Large intestine (tissue), 3 donors: ENCODE measurements around the gene TCFL5. TPM values are rescaled to one million over a fixed set of nuclear protein-coding genes. Genes with fewer than 3 reads are reported as not detected.
A peak's percentile ranks its signal among the peaks of the same experiment; 100 is the strongest.

ENCODE experiments used
- DNase-seq, 2 donors: peaks; one replicate each; pipeline versions ENCODE4 v3.0.0 to v3.0.0-alpha.2; 2013
- H3K27ac ChIP-seq: one replicate; pipeline ENCODE4 v1.5.1; 2013; ENCODE audit warnings: low read length
- H3K27me3 ChIP-seq: 2 replicates; pipeline ENCODE4 v1.6.1; 2013; ENCODE audit warnings: low read length; ENCODE audit not compliant: control insufficient read depth, insufficient read depth
- H3K36me3 ChIP-seq: 2 replicates; pipeline ENCODE4 v1.6.1; 2013; ENCODE audit warnings: low read length; ENCODE audit not compliant: control insufficient read depth, insufficient read depth
- H3K4me1 ChIP-seq: one replicate; pipeline ENCODE4 v1.6.1; 2013; ENCODE audit warnings: low read length; ENCODE audit not compliant: control insufficient read depth, insufficient read depth
- H3K4me3 ChIP-seq: one replicate; pipeline ENCODE4 v1.5.1; 2013; ENCODE audit warnings: low read length
- H3K9me3 ChIP-seq: one replicate; pipeline ENCODE4 v1.6.1; 2013; ENCODE audit warnings: mild to moderate bottlenecking, low read depth, low read length, moderate library complexity; ENCODE audit not compliant: control insufficient read depth
- WGBS: methylation state at CpG from one replicate; pipeline ENCODE4 v1.1.5; 2013; ENCODE audit warnings: low lambda C conversion rate; ENCODE audit not compliant: insufficient coverage; 5-methylcytosine and 5-hydroxymethylcytosine counted together
- polyA plus RNA-seq: library from polyadenylated mRNA; unstranded; fragments of 120-200 nt; gene quantifications from one replicate; pipeline ENCODE4 v1.2.1, GENCODE V29; 2013

Gene TCFL5
- polyA plus RNA-seq, 1 donor, result 6.8 TPM

- H3K27ac ChIP-seq, result no peak overlapping the region
- peaks cover 65% of the 10 kb centered on the region for H3K36me3 ChIP-seq
- no peaks in the 10 kb centered on the region for H3K27me3 ChIP-seq
- 90% methylated on average over 2 of the region's 7 CpGs for WGBS
- H3K4me1 ChIP-seq, result peaks cover 12% of the 10 kb centered on the region
- no peak overlapping the region for H3K4me3 ChIP-seq
- DNase-seq, result no peak
- no peaks in the 10 kb centered on the region for H3K9me3 ChIP-seq
These were observed 41.4 kb upstream of the TCFL5 start for GRCh38 chr20:62902926-62903615.

GRCh38 chr20:62901891-62902290 is 40.3 kb upstream of the TCFL5 start:
- DNase-seq, result no peak
- H3K4me3 ChIP-seq, result no peak overlapping the region
- H3K9me3 ChIP-seq, result no peaks in the 10 kb centered on the region
- peaks cover 12% of the 10 kb centered on the region for H3K4me1 ChIP-seq
- no peaks in the 10 kb centered on the region for H3K27me3 ChIP-seq
- H3K27ac ChIP-seq, result no peak overlapping the region
- peaks cover 53% of the 10 kb centered on the region for H3K36me3 ChIP-seq
- no CpG with 5 or more reads among the region's 11 CpGs for WGBS

- no peaks in the 10 kb centered on the region for H3K27me3 ChIP-seq
- H3K9me3 ChIP-seq, result no peaks in the 10 kb centered on the region
- DNase-seq, result peak in 1 of 2 donors; percentile 67
- peaks cover 50% of the 10 kb centered on the region for H3K36me3 ChIP-seq
- peaks cover 12% of the 10 kb centered on the region for H3K4me1 ChIP-seq
- peak overlapping the region; percentile 30 for H3K27ac ChIP-seq
- WGBS, result no CpG with 5 or more reads among the region's 20 CpGs
- H3K4me3 ChIP-seq, result no peak overlapping the region
These were observed 39.3 kb upstream of the TCFL5 start for GRCh38 chr20:62900692-62901584.

DNA sequence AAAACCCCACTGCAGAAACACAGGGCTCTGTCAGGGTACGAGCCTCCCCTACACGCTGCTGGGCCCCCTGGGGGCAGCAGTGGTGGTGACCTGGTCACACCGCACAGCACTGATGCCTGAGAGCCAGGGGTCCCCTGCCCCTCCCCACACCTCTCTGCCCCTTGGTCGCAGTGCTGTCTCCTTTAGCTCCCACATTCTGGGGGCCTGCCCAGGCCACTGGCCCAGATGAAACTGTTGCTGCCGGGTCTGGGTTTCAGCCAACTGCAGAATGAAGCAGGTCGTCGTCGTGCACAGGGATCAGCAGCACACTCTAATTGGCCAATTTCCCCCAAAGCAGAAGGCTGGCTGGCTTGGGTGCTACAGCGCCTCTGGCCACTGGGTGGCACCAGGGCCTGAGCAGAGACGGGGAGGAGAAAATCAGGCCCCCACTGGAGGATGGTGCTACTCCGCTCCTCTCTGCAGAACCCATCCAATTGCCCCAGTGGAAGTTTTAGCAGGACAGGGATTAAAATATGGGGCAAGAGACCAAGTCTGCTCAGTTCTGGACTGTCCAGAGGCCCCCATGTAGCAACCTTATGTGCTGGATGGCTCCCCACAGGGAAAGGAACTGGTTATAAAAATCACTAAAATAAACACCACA is 38.5 kb upstream of the TCFL5 start:
- H3K36me3 ChIP-seq, result peaks cover 49% of the 10 kb centered on the region
- no peaks in the 10 kb centered on the region for H3K27me3 ChIP-seq
- peak; percentile 49 to 72 for DNase-seq
- peak overlapping the region; percentile 30 for H3K27ac ChIP-seq
- no peaks in the 10 kb centered on the region for H3K9me3 ChIP-seq
- peaks cover 12% of the 10 kb centered on the region for H3K4me1 ChIP-seq
- no peak overlapping the region for H3K4me3 ChIP-seq
- no CpG with 5 or more reads among the region's 11 CpGs for WGBS

- no CpG with 5 or more reads among the region's 6 CpGs for WGBS
- H3K27me3 ChIP-seq, result no peaks in the 10 kb centered on the region
- no peaks in the 10 kb centered on the region for H3K9me3 ChIP-seq
- H3K36me3 ChIP-seq, result peaks cover 49% of the 10 kb centered on the region
- no peak overlapping the region for H3K4me3 ChIP-seq
- H3K4me1 ChIP-seq, result peaks cover 12% of the 10 kb centered on the region
- H3K27ac ChIP-seq, result no peak overlapping the region
- peak in 1 of 2 donors; percentile 45 for DNase-seq
These were observed 38.0 kb upstream of the TCFL5 start for GRCh38 chr20:62899633-62900051.

- H3K27me3 ChIP-seq, result no peaks in the 10 kb centered on the region
These were observed 37.5 kb upstream of the TCFL5 start for GRCh38 chr20:62898970-62899632.

GRCh38 chr20:62898093-62898964 is 36.7 kb upstream of the TCFL5 start:
- WGBS, result 100% methylated on average over 2 of the region's 16 CpGs
- H3K36me3 ChIP-seq, result peaks cover 50% of the 10 kb centered on the region
- peak in 1 of 2 donors; percentile 43 for DNase-seq
- no peaks in the 10 kb centered on the region for H3K27me3 ChIP-seq
- no peak overlapping the region for H3K4me3 ChIP-seq
- no peak overlapping the region for H3K27ac ChIP-seq
- peaks cover 12% of the 10 kb centered on the region for H3K4me1 ChIP-seq
- no peaks in the 10 kb centered on the region for H3K9me3 ChIP-seq

More at GRCh38 chr20:62898970-62899632, 37.5 kb upstream of the TCFL5 start:
- Histone ChIP-seq H3K4me3 (no peak overlapping the region), H3K27ac (no peak overlapping the region), H3K4me1 (peaks cover 12% of the 10 kb centered on the region), H3K36me3 (peaks cover 50% of the 10 kb centered on the region), H3K9me3 (no peaks in the 10 kb centered on the region)
- no peak for DNase-seq
- WGBS, result no CpG with 5 or more reads among the region's 16 CpGs

GRCh38 chr20:62897666-62898065 is 36.0 kb upstream of the TCFL5 start:
- peaks cover 12% of the 10 kb centered on the region for H3K4me1 ChIP-seq
- no CpG with 5 or more reads among the region's 11 CpGs for WGBS
- peaks cover 52% of the 10 kb centered on the region for H3K36me3 ChIP-seq
- DNase-seq, result no peak
- no peaks in the 10 kb centered on the region for H3K27me3 ChIP-seq
- H3K27ac ChIP-seq, result no peak overlapping the region
- H3K4me3 ChIP-seq, result no peak overlapping the region
- H3K9me3 ChIP-seq, result no peaks in the 10 kb centered on the region

- Histone ChIP-seq H3K4me1 (peaks cover 12% of the 10 kb centered on the region), H3K27me3 (no peaks in the 10 kb centered on the region), H3K4me3 (no peak overlapping the region), H3K9me3 (no peaks in the 10 kb centered on the region), H3K36me3 (peaks cover 54% of the 10 kb centered on the region), H3K27ac (no peak overlapping the region)
- no peak for DNase-seq
- no CpG with 5 or more reads among the region's 16 CpGs for WGBS
These were observed 34.9 kb upstream of the TCFL5 start for GRCh38 chr20:62896526-62896925.
